Measurements from ENCODE around the gene IL13.

GRCh38 chr5:132664696-132665209 lies 6.8 kb downstream of the IL13 start:
- TF ChIP-seq CTCF (IDR thresholded peaks at IDR 0.05; ENCODE audit: low read depth, low read length, poor library complexity, severe bottlenecking) (no peak), EZH2phosphoT487 (IDR thresholded peaks at IDR 0.05; ENCODE audit: borderline replicate concordance, low read length) (no peak)
